ENCODE measurements around the gene ZNF267.
"Not testable (repeated sequence)": the region's sequence is repeated elsewhere in the genome, so short reads cannot be mapped to it uniquely, and the experiment has no call there.

ZNF267 gene

DNA sequence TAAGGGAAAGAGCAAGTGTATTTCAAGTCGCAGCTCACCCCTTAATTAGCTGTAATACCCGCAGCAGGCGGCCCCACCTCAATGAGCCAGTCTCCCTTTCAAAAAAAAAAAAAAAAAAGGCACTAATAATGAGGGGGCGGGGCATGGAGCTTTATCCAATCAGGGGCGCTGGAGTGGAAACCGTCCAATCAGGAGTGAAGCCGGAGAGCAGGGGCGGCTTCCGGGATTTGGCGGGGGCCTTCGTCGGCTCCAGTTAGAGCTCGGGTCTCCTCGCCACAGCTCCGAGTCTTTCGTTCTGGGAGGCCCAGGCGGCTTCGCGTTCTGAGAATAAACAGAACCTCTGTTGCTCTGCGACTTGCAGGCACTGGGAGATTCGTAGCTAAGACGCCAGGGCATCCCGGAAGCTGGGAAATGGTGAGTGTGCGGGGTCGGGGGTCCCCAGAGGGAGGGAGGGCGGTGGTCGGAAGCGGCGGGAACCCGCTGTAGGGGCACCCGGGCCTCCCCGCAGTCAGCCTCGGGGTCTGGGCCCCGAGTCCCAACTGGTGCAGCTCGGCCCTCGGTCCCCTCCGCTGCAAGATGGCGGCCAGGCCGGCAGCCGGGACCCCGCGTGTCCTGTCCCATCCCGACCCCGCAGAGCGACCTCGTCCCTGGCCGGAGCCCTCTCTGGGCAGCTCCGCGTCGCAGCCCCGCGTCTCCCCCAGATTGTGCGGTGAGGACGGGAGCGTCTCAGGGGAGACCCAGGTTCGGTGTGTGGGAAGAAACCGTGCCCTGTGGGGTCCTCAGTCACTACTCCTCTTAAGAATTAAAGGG is at the start of gene ZNF267:
Gene ZNF267 (plus strand): TSS at position 252 of the 810 bp plus-strand sequence. CDS start 160 bp downstream, at position 412.
- peak within 1 kb of the TSS; percentile 91 for H3K4me3 ChIP-seq (ENCODE audit: low read depth, low read length)
- peak; percentile 95 for DNase-seq (ENCODE audit: low read depth)
- TF ChIP-seq CTCF (IDR thresholded peaks at IDR 0.05; ENCODE audit: insufficient read depth, low read depth, low read length, missing control alignments) = no peak

GRCh38 chr16:31833047-31833446 is 40.6 kb upstream of the ZNF267 start:
- no peak for TF ChIP-seq CTCF (IDR thresholded peaks at IDR 0.05; ENCODE audit: insufficient read depth, low read depth, low read length, missing control alignments)
- DNase-seq (ENCODE audit: low read depth) = no peak

GRCh38 chr16:31836396-31836795 is 37.2 kb upstream of the ZNF267 start:
- not testable (repeated sequence) for H3K4me3 ChIP-seq (ENCODE audit: low read depth, low read length); DNase-seq (ENCODE audit: low read depth)

More at GRCh38 chr16:31833047-31833446, 40.6 kb upstream of the ZNF267 start:
- no peak overlapping the region for H3K4me3 ChIP-seq (ENCODE audit: low read depth, low read length)

- no peak for TF ChIP-seq CTCF (IDR thresholded peaks at IDR 0.05; ENCODE audit: insufficient read depth, low read depth, low read length, missing control alignments)
- no peak overlapping the region for H3K4me3 ChIP-seq (ENCODE audit: low read depth, low read length)
- DNase-seq (ENCODE audit: low read depth) = no peak
Measured at GRCh38 chr16:31842864-31843263, 30.7 kb upstream of the ZNF267 start.

GRCh38 chr16:31848572-31848971 is 25.0 kb upstream of the ZNF267 start:
- H3K4me3 ChIP-seq (ENCODE audit: low read depth, low read length); DNase-seq (ENCODE audit: low read depth): not testable (repeated sequence)

- no peak for DNase-seq (ENCODE audit: low read depth)
- H3K4me3 ChIP-seq (ENCODE audit: low read depth, low read length) = no peak overlapping the region
- TF ChIP-seq CTCF (IDR thresholded peaks at IDR 0.05; ENCODE audit: insufficient read depth, low read depth, low read length, missing control alignments) = no peak
Measured at GRCh38 chr16:31853291-31853690, 20.3 kb upstream of the ZNF267 start.

GRCh38 chr16:31860508-31860907 is 13.1 kb upstream of the ZNF267 start:
- DNase-seq (ENCODE audit: low read depth) = no peak
- H3K4me3 ChIP-seq (ENCODE audit: low read depth, low read length) = no peak overlapping the region
- no peak for TF ChIP-seq CTCF (IDR thresholded peaks at IDR 0.05; ENCODE audit: insufficient read depth, low read depth, low read length, missing control alignments)

DNA sequence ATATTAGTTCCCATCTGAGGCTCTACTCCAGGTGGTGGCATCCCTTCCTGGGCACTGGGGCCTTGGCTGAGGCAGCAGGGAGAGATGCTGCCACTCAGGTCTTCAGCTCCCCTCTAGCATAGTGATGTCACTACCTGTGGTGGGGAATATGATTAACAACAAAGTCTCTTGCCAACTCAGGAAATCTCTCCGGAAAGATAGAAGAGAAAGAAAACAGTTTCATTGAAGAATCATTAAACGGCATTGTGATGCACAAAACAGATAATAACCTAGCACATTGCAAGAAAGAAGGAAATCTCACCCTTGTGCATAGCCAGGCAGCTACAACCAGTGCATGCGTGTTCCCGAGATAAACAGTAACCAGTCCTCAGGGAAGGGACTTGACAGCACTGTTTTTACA is 12.2 kb upstream of the ZNF267 start:
- no peak for TF ChIP-seq CTCF (IDR thresholded peaks at IDR 0.05; ENCODE audit: insufficient read depth, low read depth, low read length, missing control alignments)
- no peak overlapping the region for H3K4me3 ChIP-seq (ENCODE audit: low read depth, low read length)
- no peak for DNase-seq (ENCODE audit: low read depth)

Measured in GM12865 (cell line).